NCI-H1092 (cell line): ENCODE data around the gene SMAD3.
"Not testable (repeated sequence)": the region's sequence is repeated elsewhere in the genome, so short reads cannot be mapped to it uniquely, and the experiment has no call there.

Experiments used
- DNase-seq: peaks from one replicate; lab custom pipeline; 2025; lab: John Stamatoyannopoulos, UW

Gene SMAD3

GRCh38 chr15:67063689-67064606 lies 1.5 kb upstream of the SMAD3 start:
- DNase-seq = no peak

- DNase-seq = no peak
Observed at GRCh38 chr15:67064607-67065530, 533 bp upstream of the SMAD3 start.

- no peak for DNase-seq
Observed at GRCh38 chr15:67066041-67066958, 898 bp downstream of the SMAD3 start.

GRCh38 chr15:67066959-67067853 lies 1.8 kb downstream of the SMAD3 start:
- DNase-seq = no peak

GRCh38 chr15:67067930-67068551 lies 2.6 kb downstream of the SMAD3 start:
- no peak for DNase-seq

GRCh38 chr15:67068710-67069400 lies 3.5 kb downstream of the SMAD3 start:
- no peak for DNase-seq

GRCh38 chr15:67070150-67070549 lies 4.7 kb downstream of the SMAD3 start:
- DNase-seq = no peak

GRCh38 chr15:67070892-67071664 lies 5.7 kb downstream of the SMAD3 start:
- DNase-seq = no peak

- no peak for DNase-seq
Observed at GRCh38 chr15:67072442-67072841, 7.0 kb downstream of the SMAD3 start.

- no peak for DNase-seq
Observed at GRCh38 chr15:67072958-67073357, 7.6 kb downstream of the SMAD3 start.

GRCh38 chr15:67074886-67075229 lies 9.5 kb downstream of the SMAD3 start:
- DNase-seq = no peak

GRCh38 chr15:67075555-67076135 lies 10.2 kb downstream of the SMAD3 start:
- not testable (repeated sequence) for DNase-seq

- DNase-seq = no peak
Observed at GRCh38 chr15:67076147-67076843, 10.9 kb downstream of the SMAD3 start.

GRCh38 chr15:67077641-67078215 lies 12.3 kb downstream of the SMAD3 start:
- DNase-seq = no peak

GRCh38 chr15:67079361-67079760 lies 14.0 kb downstream of the SMAD3 start:
- no peak for DNase-seq

- DNase-seq = no peak
Observed at GRCh38 chr15:67080118-67080899, 14.9 kb downstream of the SMAD3 start.
